KG1 (cell line): ENCODE data around the gene ETNK2.
"Not testable (repeated sequence)": the region's sequence is repeated elsewhere in the genome, so short reads cannot be mapped to it uniquely, and the experiment has no call there.

Source experiments
- DNase-seq: peaks from one replicate; lab custom pipeline; 2025; lab: John Stamatoyannopoulos, UW

ETNK2 gene

DNA sequence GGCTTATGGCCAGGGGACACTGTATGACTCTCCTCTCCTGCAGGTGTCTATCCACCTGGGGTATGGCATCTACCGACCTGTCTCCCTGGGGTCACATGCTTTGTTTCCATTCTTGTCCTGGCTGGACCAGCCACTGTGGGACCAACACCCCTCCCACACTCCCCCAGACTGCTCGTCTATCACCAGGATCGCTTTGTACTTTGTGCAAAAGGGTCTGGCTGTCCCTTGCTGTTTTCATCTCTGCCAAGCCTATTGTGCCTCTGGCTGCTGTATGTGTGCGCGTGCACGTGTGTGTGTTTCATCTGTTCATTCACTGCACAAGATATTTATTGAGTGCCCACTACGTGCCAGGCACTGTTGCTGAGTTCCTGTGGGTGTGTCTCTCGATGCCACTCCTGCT, 25.5 kb downstream of the ETNK2 start:
- no peak for DNase-seq

DNA sequence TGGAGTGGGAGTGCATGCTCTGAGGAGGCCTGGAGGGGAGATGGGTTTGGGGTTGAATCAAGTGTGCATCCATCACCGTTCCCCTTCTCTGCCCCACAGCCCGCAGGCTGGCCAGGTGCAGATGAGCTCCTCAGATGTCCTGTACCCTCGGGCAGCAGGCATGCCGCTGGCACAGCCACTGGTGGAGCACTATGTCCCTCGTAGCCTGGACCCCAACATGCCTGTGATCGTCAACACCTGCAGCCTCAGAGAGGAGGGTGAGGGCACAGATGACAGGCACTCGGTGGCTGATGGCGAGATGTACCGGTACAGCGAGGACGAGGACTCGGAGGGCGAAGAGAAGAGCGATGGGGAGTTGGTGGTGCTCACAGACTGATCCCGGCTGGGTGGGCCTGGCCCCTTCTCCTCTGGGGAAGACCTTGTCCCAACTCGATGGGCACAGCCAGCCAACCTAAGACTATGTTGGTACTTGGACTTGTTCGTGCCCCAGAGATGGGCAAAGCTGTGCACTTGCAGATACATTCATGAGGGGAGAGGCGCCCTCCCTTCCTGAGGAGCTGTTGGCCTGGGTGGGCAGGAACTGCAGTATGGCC, 26.0 kb downstream of the ETNK2 start:
- DNase-seq, result no peak

DNA sequence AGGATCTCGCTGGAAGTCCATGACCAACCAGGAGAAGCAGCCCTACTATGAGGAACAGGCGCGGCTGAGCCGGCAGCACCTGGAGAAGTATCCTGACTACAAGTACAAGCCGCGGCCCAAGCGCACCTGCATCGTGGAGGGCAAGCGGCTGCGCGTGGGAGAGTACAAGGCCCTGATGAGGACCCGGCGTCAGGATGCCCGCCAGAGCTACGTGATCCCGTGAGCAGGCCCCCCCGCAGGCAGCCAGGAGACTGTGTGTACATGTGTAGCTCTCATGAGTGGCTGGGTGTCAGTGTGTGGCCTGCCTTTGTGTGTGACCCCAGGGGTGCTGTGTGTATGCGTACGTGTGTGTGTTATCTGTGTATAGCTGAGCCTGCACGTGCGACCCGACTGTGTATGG, 27.2 kb downstream of the ETNK2 start:
- no peak for DNase-seq

DNA sequence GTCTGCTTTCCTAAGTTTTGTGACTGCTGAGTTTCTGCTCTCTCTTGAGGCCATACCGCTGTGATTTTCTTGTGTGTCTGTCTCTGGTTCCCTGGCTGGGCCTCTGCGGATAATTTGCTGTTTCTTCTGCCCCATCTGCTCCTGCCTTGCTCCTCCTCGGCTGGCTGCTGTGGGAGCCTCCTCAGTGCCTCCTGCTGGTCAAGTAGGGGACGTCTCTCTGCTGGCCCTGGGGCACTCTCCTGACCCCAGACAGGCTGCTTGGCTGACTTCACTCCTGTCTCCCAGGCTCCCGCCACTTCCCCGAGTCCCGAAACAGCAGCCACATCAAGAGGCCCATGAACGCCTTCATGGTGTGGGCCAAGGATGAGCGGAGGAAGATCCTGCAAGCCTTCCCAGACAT, 28.5 kb downstream of the ETNK2 start:
- no peak for DNase-seq

DNA sequence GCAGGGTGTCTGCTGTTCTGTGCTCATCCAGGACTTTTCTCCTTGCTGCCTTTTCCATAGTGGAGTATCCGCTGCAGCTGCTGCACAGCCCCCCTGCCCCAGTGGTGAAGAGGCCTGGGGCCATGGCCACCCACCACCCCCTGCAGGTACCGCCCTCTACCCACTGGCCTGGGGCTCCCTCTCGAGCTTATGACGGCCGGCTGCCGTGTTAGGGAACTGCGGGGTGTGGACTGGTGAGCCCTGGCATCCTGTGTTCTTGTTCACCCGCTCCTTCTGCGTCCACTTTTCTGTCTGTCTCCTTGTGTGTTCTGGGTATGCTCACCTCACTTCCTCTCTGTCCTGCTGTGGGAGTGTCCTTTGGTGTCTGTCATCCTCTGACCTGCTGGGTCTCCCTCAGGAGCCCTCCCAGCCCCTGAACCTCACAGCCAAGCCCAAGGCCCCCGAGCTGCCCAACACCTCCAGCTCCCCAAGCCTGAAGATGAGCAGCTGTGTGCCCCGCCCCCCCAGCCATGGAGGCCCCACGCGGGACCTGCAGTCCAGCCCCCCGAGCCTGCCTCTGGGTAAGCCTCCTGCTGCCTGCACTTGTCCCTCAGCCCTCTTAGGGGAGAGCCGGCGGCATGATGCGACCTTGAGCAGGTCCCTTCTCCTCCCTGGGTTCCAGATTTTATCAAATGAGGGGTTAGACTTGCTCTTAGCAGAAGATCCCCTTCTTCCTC, 29.8 kb downstream of the ETNK2 start:
- DNase-seq, result no peak

DNA sequence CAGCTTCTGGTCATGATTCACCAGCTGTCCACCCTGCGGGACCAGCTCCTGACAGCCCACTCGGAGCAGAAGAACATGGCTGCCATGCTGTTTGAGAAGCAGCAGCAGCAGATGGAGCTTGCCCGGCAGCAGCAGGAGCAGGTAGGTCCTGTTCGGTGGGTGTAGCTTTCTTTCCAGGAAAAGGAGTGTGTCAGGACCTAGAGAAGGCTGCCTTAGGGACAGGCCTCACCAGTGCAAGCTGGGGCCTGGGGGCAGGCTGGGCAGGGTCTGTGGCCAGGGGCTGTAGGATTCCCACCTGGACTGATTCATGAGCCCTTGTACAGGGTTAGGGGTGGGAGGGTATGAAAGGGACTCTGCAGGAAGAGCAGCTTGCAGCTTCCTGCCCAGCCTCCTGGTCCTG, 35.3 kb downstream of the ETNK2 start:
- DNase-seq, result no peak

DNA sequence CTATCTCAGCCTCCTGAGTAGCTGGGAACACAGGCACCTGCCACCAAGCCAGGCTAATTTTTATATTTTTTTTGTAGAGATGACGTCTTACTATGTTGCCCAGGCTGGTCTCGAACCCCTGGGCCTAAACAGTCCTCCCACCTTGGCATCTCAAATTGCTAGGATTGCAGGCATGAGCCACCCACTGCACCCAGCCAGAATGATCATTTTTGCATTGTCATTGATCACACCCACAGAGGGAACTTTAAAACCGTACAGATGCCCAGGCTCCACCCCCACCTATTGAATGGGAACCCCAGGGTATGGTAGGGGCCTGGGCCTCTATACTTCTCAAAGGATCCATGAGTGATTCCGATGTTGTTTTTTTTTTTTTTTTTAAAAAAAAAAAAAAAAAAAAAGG, 36.7 kb downstream of the ETNK2 start:
- no peak for DNase-seq

DNA sequence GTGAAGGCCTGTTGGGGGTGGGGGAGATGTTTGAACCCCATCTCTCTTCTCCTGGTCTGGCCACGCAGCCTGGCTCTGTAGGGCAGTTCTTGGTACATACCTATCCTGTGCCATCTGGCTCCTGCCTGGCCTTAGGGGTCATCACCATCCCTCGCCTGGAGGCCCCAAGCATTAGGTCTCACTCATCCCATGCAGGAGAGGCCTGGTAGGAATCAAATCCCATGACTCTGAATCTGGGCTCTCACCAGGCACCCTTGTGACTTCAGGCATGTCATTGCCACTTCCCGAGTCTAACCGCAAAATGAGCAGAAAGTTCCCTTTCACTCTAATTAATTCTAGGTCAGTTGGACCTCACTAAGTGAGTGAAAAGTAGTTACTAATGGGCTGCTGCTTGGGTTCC, 37.2 kb downstream of the ETNK2 start:
- no peak for DNase-seq

DNA sequence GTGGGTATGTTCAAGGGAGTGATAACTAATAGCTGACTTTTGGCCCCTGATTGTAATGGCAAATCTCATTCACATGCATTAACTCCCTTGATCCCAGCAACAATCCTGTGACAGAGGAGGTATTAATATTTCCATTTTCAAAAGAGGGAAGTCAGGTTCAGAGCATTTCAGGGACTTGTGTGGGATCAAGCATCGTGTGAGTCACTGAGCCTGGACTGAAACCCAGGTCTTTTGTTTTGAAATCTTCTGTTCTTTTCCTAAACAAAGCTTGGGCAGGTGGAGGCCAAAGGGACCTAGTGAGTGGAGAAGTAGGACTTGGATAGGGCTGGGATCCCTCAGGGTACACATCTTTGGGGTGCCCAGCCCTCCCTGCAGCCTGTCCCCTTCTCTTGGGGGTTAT, 37.9 kb downstream of the ETNK2 start:
- DNase-seq, result no peak

DNA sequence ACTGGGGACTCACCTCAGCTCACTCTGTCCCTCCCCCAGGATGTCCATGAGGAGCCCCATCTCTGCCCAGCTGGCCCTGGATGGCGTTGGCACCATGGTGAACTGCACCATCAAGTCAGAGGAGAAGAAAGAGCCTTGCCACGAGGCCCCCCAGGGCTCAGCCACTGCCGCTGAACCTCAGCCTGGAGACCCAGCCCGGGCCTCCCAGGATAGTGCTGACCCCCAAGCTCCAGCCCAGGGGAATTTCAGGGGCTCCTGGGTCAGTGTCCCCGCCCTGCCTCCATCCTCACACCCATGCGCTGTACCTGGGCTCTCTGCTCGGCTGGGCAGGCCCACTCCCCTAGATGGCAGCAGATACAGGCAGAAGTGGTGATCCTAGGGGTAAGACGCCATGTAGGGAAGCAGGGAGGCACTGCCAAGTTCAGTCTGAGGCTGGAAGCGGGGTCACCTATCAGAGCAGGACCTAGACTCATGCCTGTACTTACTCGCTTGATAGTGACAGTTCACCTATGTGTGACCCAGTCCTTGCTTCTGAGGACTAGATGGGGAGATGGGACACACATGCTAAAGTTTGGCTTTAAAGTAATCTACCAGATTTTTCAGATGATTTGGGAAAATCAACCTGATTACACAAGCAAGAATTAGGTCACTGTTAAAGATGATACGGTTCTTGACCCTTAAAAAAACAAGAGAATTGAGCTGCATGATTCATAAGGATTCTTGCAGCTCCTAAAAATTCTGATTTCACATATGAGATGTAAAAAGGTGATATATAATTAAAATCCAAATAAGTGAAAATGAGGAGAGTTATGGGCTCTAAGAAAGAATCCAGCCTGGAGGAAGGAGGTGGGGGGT, 38.7 kb downstream of the ETNK2 start:
- DNase-seq, result no peak

DNA sequence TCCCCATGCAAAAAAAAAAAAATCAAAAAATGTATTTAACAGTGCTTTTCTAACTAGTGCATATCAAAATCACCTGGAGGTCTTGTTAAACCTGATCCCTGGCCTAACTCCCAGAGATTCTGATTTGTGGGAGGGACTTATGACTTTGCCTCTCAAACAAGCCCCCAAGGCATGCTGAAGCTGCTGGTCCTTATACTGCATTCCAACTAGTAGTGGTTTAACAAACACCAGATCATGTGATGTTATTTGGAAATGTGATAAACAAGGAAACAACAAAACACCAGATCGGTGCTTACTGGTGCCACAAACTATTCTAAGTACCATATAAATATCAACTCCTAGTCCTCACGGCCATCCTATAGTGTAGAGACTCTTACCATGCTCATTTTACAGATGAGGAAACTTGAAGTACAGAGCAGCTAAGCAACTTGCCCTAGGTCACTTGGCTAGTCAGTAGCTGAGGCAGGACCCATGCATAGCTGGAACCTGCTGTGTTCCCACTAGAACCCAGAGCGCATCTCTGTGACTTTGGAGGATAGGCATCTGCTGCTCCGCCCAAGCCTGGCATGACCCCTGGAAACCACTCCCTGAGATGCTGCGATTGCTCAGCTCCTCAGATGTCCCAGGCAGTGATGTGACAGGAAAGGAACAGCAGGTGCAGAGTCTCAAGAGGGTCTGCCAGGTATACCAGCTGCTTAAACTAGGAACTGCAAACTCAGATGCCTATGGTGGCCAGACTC, 40.8 kb downstream of the ETNK2 start:
- no peak for DNase-seq

DNA sequence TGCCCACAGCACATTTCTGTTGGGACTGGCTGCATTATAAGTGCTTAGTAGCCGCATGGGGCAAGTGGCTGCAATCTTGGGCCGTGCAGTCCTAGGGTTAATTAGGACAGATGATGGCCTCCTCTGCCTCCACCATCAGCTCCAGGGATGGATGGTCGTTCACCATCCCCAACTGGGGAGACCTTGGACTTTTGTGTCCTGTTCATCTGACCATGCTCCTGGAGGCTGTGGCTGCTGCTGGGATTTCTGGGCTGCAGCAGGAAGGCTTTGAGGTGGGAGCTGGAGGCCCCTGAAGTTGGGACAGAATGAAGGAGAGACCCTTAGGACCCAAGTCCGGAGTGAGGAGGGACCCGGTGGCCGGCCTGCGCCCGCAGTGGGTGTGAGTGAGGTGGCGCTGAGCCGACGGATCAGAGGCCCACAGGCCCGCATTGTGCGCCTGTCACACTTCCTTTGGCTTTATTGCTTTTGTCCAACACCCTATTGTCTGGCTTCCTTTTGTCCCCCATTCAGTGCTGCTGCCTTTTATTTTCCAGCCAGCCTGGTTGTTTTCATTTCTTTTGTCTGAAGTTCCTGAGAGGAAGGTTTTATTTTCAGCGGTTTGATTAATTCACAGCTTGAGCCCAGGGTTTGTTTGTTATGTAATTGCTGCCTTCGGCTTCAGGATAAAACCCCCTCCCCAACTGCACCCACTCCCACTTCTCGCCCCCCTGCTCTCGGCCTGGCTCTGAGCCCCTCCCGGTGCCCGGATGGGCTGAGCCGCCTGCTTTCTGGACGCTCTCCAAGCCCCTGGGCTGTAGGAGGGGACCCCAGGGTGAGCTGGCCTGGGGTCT, 43.3 kb downstream of the ETNK2 start:
- DNase-seq, result no peak

DNA sequence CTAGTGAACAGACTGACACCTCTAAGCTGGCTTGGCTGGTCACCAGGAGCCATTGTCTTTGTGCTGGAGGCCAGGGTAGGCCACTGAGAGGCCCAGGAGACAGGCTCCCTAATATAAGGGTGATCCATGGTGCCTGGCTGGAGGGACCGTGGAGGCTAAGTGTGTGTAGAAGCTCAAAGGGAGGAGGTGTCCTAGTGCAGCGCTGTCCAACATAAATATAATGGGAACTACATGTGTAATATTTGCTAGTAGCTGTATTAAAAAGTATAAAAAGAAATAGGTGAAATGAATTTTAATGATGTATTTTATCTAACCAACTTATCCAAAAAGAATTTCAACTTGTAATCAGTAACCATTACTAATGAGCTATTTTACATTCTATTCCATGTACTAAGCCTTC, 44.0 kb downstream of the ETNK2 start:
- DNase-seq, result no peak

DNA sequence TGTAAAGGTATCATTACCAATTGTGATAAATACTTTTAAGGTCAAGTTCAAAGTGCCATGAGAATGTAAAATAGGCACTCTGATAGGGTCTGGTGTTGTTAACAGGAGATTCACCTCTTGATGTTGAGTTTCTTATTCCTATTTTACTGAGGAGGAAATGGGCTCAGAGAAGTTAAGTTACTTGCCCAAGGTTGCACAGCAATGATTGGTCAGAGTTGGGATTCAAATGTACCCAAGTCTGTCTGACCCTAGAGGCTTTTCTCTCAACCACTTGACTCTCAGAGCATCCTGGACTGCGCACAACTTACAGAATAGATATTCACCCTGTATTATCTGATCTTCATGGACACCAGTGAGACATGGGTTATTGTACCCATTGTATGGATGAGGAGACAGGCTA, 45.0 kb downstream of the ETNK2 start:
- no peak for DNase-seq

DNA sequence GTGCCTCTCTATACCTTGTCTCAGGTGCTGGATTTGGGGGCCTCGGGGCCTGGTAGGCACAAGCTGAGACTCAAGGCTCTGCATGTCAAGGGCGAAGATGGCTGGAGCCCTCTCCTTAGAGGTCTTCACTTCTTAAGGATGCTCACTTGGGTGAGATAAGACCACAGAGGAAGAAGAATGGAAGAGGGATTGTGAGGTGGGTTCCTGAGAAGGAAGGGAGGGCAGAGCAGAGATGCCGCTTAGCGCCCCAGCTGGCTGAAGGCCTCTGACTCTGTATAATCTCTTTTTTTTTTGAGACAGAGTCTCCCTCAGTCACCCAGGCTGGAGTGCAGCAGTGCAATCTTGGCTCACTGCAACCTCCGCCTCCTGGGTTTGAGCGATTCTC, 46.7 kb downstream of the ETNK2 start:
- DNase-seq, result no peak

DNA sequence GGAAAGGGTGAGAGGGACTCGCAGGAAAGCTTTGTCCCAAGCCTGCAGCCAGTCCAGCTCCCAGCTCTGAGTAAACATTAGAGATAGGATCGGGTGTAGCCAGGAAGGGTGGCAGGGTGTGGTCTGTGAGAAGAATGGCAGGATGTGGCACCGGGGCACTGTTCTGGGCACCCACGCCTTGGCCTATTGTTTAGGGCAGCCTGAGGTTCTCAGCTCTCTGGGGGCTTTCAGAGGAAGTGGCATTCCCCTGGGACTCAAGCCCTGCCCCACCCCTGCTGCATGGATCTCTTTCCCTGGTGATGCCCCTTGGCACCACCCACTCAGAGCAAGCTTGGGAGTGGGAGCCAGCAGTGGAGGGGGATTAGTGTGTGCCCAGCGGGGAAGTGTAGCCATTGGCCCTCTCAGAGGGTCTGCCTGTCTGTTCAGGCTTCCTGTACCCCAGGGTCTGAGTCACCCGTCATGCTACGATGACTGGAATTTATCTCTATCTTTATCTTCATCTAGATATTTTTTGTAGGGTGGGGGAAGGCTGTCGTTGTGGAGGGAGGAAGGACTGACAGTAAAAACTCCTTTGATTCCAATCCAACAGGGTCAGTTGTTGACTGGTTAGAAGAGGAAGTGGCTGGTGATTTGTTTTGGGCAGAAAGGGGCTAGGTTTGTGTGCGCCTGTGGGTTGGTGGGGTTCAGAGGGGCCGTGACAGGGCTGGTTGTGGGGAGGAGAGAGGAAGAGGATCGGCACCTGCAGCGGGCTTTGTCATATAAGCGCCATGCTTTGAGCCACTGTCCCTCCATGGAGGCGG, 47.3 kb downstream of the ETNK2 start:
- peak; percentile 79 for DNase-seq

DNA sequence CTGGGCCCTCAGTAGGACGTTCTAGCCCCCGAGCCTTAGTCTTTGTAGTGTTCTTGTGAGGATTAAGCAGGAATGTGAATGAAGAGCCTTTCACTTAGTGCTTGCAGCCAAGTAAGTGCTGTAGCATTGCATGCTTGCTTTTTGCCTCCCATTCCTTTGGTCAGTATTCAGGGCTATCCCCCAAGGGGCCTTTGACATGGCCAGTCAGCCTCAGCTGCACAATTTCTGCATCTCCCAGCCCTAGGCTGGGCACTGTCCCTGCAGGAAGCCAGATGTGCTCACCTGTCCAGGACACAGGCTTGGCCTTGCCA, 48.5 kb downstream of the ETNK2 start:
- no peak for DNase-seq

DNA sequence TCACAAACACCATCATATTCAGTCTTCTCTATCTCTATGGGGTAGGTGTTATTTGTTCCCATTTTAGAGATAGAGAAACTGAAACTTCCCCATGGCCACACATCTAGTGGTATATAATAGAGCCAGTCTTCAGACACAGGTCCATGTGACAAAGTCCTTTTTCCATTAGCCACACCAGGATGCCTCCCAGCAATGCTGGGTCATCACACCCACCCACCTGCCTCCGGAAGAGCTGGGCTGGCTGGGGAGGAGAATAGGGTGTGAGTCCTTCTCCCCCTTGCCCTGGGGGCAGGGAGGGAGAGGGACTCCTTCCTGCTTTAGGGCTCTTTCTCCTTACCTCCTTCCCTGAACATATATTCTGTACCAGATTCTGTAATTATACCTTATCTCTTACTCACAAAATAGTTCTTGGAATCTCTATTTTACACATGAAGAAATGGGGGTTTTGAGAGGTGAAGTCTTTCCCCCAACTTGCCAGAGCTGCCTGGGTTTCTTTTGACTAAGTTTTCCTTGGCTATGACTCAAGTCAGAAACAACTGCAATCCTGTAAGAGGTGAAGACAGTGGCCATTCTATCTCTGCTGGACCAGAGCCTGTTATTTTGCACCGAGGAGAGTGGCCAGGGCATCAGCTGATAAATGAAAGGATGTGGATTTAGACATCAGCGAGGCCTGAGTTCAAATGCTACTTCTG, 49.0 kb downstream of the ETNK2 start:
- no peak for DNase-seq

DNA sequence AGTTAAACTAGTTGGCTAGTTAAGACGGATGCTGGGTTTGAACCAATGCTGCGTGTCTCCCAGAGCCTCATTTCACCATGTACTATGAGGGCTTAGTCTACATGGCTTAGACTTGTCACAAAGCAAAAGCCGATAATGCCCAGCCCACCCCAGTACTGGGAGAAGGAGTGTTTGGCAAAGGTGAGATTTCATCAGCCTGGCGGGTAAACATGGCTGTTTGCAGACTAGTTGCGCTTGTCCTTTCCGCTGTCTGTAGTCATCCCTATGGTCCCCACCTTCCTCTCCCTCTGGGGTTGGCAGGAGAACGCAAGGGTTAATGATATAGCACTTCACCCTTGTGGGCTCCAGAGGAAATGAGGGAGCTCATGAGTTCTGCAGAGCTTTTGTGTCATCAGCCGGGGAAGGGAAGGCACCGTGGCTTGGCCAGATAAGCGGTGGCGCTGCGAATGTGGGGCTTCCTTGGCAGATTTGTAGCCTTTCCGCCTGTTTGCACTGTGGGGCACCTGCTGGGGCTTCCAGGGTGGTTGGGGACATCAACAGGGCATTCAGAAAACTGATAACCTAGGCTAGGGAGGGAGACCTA, 49.7 kb downstream of the ETNK2 start:
- DNase-seq, result peak; percentile 56

DNA sequence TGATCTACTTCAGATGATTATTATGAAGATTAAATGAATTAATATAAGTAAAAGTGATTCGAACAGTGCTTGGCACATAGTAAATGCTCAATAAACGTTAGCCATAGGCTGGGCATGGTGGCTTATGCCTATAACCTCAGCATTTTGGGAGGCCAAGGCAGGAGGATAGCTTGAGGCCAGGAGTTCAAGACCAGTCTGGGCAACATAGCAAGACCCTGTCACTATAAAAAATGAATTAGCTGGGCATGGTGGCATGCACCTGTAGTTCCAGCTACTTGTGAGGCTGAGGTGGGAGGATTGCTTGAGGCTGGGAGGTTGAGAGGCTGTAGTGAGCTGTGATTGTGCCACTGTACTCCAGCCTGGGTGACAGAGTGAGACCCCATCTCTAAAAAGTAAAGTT, 52.1 kb downstream of the ETNK2 start:
- DNase-seq, result not testable (repeated sequence)
